Loucy (cell line): ENCODE results near the gene NRXN3.

ENCODE experiments used
- EZH2phosphoT487 ChIP-seq: fragments of 200-600 bp; IDR thresholded peaks from 2 replicates; pipeline ENCODE4 v1.6.1; 2018; ENCODE audit warnings: antibody characterized with exemption, mild to moderate bottlenecking, moderate library complexity, borderline replicate concordance
- TF ChIP-seq, protein P1 (sequence below): fragments of 200-600 bp; sonication (generic); conservative IDR thresholded peaks from 2 replicates; pipeline ENCODE4 v1.5.1; 2014; ENCODE audit warnings: mild to moderate bottlenecking, antibody characterized with exemption, low read length

DNA sequence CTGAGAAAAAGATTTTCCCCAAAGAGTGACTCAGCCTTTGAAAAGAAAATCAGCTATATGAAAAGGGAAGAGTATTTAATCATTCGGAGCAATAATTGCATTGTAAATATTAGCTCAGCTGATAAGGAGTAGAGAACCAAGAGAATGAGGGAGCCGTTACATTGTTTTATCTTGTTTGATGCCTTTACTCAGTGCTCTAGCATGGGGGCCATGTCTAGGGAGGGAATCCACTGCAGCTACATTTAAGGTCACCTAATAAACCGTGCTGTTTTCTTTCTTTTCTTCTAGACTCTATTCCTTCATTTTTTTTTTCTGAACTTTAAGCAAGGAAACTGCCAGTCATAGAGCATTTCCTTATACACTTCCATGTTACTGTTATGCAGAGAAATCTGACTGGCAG is 1594.2 kb downstream of the NRXN3 start:
- TF ChIP-seq, protein P1, sequence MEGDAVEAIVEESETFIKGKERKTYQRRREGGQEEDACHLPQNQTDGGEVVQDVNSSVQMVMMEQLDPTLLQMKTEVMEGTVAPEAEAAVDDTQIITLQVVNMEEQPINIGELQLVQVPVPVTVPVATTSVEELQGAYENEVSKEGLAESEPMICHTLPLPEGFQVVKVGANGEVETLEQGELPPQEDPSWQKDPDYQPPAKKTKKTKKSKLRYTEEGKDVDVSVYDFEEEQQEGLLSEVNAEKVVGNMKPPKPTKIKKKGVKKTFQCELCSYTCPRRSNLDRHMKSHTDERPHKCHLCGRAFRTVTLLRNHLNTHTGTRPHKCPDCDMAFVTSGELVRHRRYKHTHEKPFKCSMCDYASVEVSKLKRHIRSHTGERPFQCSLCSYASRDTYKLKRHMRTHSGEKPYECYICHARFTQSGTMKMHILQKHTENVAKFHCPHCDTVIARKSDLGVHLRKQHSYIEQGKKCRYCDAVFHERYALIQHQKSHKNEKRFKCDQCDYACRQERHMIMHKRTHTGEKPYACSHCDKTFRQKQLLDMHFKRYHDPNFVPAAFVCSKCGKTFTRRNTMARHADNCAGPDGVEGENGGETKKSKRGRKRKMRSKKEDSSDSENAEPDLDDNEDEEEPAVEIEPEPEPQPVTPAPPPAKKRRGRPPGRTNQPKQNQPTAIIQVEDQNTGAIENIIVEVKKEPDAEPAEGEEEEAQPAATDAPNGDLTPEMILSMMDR, result no peak
- no peak for TF ChIP-seq EZH2phosphoT487
